Activated CD8-positive, alpha-beta T cell treated with anti-CD3 and anti-CD28 coated beads for 36 hours (primary cell): ENCODE results near the gene AUTS2. TPM values are rescaled to one million over a fixed set of nuclear protein-coding genes. Genes with fewer than 3 reads are reported as not detected.

Experiments used
- ATAC-seq: fragments of 200-7000 bp; cut with Tn5 transposase; one replicate; pipeline ENCODE4 v1.10.0; 2021; ENCODE audit warnings: mild to moderate bottlenecking, moderate library complexity
- CTCF ChIA-PET: fragments of 350-600 bp; sonication (Branson Sonifier 250); formaldehyde crosslinking; loops from one replicate; lab custom pipeline; 2021; ENCODE audit warnings: antibody characterized with exemption; lab: Charles Lee
- POLR2A ChIA-PET: fragments of 350-600 bp; sonication (Branson Sonifier 250); formaldehyde crosslinking; loops from one replicate; lab custom pipeline; 2021; ENCODE audit warnings: antibody characterized with exemption; lab: Charles Lee
- DNase-seq: peaks from one replicate; pipeline ENCODE4 v3.0.0-alpha.2; 2020
- H3K27ac Mint-ChIP-seq: one replicate; pipeline ENCODE4 v1.8.0; 2021; ENCODE audit warnings: mild to moderate bottlenecking, mixed read lengths
- H3K27me3 Mint-ChIP-seq: one replicate; pipeline ENCODE4 v1.8.0; 2021; ENCODE audit warnings: mixed read lengths
- H3K36me3 Mint-ChIP-seq: one replicate; pipeline ENCODE4 v1.8.0; 2021; ENCODE audit warnings: low read depth, mixed read lengths
- H3K4me1 Mint-ChIP-seq: one replicate; pipeline ENCODE4 v1.8.0; 2021; ENCODE audit warnings: low read depth, mixed read lengths
- H3K4me3 Mint-ChIP-seq: one replicate; pipeline ENCODE4 v1.8.0; 2021; ENCODE audit warnings: mild to moderate bottlenecking, moderate library complexity, mixed read lengths
- H3K9me3 Mint-ChIP-seq: one replicate; pipeline ENCODE4 v1.8.0; 2021; ENCODE audit warnings: mixed read lengths
- intact Hi-C: fragments of 100-400 bp; cut with micrococcal nuclease; formaldehyde crosslinking; loops from one replicate; pipeline ENCODE4 v1.10.0; 2022
- total RNA-seq, 2 experiments: library from RNA; stranded (reverse); gene quantifications; one replicate each; pipeline ENCODE4 v1.2.3, GENCODE V29; 2021
- TF ChIP-seq, protein P1 (sequence below): fragments of 200-600 bp; IDR thresholded peaks from one replicate; pipeline ENCODE4 v1.8.0; 2022; ENCODE audit warnings: antibody characterized with exemption, mild to moderate bottlenecking

Gene AUTS2
- total RNA-seq, 2 experiments from 2014 or later = 3.1 to 3.3 TPM

DNA sequence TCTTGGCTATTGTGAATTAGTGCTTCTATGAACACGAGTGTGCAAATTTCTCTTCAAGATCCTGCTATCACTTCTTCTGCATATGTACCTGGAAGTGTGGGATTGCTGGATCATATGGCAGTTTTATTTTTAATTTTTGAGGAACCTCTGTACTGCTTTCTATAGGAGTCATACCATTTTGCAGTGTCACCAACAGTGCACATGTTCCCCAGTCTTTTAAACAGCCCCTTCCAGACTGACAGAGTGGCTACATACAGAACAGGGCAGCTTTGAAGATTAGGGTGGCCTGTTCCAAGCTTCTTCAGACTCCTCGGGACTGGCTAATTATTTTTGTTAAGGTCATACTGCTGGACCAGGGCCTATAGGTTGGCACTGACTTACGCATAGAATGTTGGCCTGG is 82.9 kb downstream of the AUTS2 start:
- ChIA-PET POLR2A (no interaction called here), CTCF (no interaction called here)
- intact Hi-C loops = no loop called here
- no peak for ATAC-seq
- no peaks in the 10 kb centered on the region for H3K36me3 Mint-ChIP-seq
- H3K4me1 Mint-ChIP-seq = peaks cover 4% of the 10 kb centered on the region
- H3K9me3 Mint-ChIP-seq = no peaks in the 10 kb centered on the region
- H3K4me3 Mint-ChIP-seq = no peak overlapping the region
- DNase-seq = no peak
- H3K27ac Mint-ChIP-seq = no peak overlapping the region
- TF ChIP-seq, protein P1, sequence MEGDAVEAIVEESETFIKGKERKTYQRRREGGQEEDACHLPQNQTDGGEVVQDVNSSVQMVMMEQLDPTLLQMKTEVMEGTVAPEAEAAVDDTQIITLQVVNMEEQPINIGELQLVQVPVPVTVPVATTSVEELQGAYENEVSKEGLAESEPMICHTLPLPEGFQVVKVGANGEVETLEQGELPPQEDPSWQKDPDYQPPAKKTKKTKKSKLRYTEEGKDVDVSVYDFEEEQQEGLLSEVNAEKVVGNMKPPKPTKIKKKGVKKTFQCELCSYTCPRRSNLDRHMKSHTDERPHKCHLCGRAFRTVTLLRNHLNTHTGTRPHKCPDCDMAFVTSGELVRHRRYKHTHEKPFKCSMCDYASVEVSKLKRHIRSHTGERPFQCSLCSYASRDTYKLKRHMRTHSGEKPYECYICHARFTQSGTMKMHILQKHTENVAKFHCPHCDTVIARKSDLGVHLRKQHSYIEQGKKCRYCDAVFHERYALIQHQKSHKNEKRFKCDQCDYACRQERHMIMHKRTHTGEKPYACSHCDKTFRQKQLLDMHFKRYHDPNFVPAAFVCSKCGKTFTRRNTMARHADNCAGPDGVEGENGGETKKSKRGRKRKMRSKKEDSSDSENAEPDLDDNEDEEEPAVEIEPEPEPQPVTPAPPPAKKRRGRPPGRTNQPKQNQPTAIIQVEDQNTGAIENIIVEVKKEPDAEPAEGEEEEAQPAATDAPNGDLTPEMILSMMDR = no peak
- H3K27me3 Mint-ChIP-seq = no peaks in the 10 kb centered on the region

- POLR2A ChIA-PET = no interaction called here
- Mint-ChIP-seq H3K27me3 (no peaks in the 10 kb centered on the region), H3K4me1 (peaks cover 4% of the 10 kb centered on the region), H3K27ac (no peak overlapping the region), H3K36me3 (no peaks in the 10 kb centered on the region), H3K4me3 (no peak overlapping the region), H3K9me3 (no peaks in the 10 kb centered on the region)
- DNase-seq (no peak), ATAC-seq (no peak)
- TF ChIP-seq, protein P1 = no peak
- CTCF ChIA-PET = no interaction called here
- intact Hi-C loops = no loop called here
These were observed 84.2 kb downstream of the AUTS2 start for GRCh38 chr7:69682518-69682917.

DNA sequence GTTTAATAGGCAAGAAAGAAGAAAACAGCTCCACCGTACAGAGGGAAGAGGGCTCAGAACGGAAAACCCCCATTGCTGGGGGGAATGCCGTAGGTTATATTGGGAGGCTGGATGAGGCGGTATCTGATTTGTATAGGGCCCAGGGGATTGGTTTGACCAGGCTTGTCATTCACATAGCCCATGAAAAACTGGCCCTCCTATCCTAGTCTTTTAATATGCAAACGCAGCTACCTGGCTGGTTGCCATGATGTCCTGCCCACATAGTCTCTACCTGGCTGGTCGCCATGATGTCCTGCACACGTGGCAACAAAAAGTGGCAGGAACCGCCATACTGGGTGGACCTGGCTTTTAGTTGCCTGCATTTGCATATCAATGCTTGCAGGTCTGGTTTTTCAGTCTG is 84.7 kb downstream of the AUTS2 start:
- intact Hi-C loops = no loop called here
- Mint-ChIP-seq H3K4me1 (peaks cover 4% of the 10 kb centered on the region), H3K4me3 (no peak overlapping the region)

DNA sequence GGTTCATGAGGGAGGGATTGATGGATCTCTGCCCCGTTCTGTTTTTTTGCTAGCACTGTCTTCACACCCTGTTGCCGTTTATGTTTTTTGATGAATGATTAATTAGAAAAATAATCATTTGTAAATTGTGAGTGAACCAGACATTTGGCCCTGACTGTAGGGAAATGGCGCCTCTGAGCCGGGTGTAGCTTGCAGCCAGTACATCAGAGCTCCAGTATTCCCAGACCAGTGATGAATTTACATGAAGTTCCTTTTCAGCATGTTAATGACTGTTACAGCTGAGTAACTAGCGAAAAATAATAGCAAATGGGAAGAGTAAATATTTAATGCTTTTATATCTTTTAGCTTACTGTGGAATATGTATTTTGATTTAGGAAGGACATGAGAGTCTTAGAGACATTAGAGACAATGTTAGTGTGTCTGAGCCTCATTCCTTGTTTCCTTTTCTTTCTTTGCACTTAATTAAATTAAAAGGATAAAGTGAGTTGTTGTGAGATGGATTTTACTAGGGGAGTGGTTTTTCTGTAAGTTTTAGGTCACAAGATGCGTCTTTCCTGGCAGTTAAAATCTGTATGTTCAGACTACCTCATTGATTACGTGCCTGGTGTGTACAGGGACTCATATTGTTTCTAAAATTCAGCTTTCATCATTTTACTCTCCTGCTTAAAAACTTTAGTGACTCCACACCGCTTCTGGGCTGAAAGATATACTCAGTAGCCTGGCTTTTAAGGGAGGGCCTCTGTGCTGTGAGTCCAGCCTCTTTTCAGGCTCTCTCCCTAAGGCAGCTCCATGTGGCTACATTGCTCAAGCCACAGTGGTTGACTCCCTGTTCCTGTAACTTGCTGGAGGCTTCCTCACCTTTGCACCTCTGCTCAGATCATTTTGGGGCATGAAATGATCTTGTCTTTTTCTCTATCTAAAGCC is 86.4 kb downstream of the AUTS2 start:
- Mint-ChIP-seq H3K9me3 (no peaks in the 10 kb centered on the region), H3K4me3 (no peak overlapping the region), H3K27ac (no peak overlapping the region), H3K36me3 (no peaks in the 10 kb centered on the region), H3K4me1 (peaks cover 4% of the 10 kb centered on the region), H3K27me3 (no peaks in the 10 kb centered on the region)
- TF ChIP-seq, protein P1 = no peak
- intact Hi-C loops = no loop called here
- POLR2A ChIA-PET = no interaction called here
- ATAC-seq = no peak
- DNase-seq = no peak
- CTCF ChIA-PET = no interaction called here

More for the DNA sequence above, 84.7 kb downstream of the AUTS2 start:
- H3K27ac Mint-ChIP-seq = no peak overlapping the region
- no peaks in the 10 kb centered on the region for H3K9me3 Mint-ChIP-seq
- TF ChIP-seq, protein P1 = no peak
- H3K36me3 Mint-ChIP-seq = no peaks in the 10 kb centered on the region
- ATAC-seq (no peak), DNase-seq (no peak)
- H3K27me3 Mint-ChIP-seq = no peaks in the 10 kb centered on the region
- CTCF ChIA-PET = no interaction called here
- POLR2A ChIA-PET = no interaction called here

GRCh38 chr7:69685293-69685631 is 87.0 kb downstream of the AUTS2 start:
- peaks cover 4% of the 10 kb centered on the region for H3K4me1 Mint-ChIP-seq
- H3K27ac Mint-ChIP-seq = no peak overlapping the region
- ChIA-PET POLR2A (no interaction called here), CTCF (no interaction called here)
- DNase-seq (no peak), ATAC-seq (no peak)
- intact Hi-C loops = no loop called here
- H3K36me3 Mint-ChIP-seq = no peaks in the 10 kb centered on the region
- TF ChIP-seq, protein P1 = no peak
- no peak overlapping the region for H3K4me3 Mint-ChIP-seq
- no peaks in the 10 kb centered on the region for H3K9me3 Mint-ChIP-seq
- H3K27me3 Mint-ChIP-seq = no peaks in the 10 kb centered on the region
